HEK293T (cell line): Measurements from ENCODE around the gene XIAP.

ENCODE experiments used
- ELF4 ChIP-seq: fragments of 450-650 bp; IDR thresholded peaks from 2 replicates; pipeline ENCODE4 v1.6.1; 2017; ENCODE audit warnings: antibody characterized with exemption
- FOXM1 ChIP-seq: fragments of 450-650 bp; IDR thresholded peaks from 2 replicates; pipeline ENCODE4 v1.6.1; 2017; ENCODE audit warnings: mild to moderate bottlenecking, borderline replicate concordance

DNA sequence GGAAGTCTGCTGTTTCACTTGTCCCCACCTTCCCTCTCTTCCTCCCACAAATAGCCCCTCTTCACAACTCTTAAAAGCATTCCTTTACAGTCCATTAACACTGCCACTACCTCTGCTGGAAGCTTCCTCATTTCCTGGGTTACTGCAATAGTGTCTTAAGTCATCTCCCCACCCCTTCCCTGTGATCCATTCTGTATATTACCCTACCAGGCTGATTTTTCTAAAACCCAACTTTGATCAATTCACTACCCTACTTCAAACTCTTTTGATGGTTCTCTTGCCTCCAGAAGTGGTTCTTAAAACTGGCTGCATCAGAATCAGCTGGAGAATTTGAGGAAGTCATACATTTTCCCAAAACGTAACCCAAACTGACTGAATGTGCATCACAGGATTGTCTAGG lies 8.8 kb upstream of the XIAP start:
- TF ChIP-seq ELF4 = no peak
- no peak for TF ChIP-seq FOXM1
